Mesendoderm (in vitro differentiated cells): ENCODE results near the gene PALLD.

Experiments
- DNase-seq: peaks from one replicate; pipeline ENCODE4 v3.0.0; 2013
- H2AK5ac ChIP-seq: 2 replicates; pipeline ENCODE4 v1.6.1; 2013; ENCODE audit warnings: low read length, inconsistent platforms
- H2BK120ac ChIP-seq: 2 replicates; pipeline ENCODE4 v1.6.1; 2013; ENCODE audit warnings: low read depth, mild to moderate bottlenecking, low read length, moderate library complexity, mixed read lengths
- H2BK15ac ChIP-seq: replicated peaks from 2 replicates; pipeline ENCODE4 v1.6.1; 2013; ENCODE audit warnings: low read depth, mild to moderate bottlenecking, moderate library complexity
- H2BK5ac ChIP-seq: 2 replicates; pipeline ENCODE4 v1.6.1; 2013; ENCODE audit warnings: low read length, inconsistent platforms
- H3K18ac ChIP-seq: 2 replicates; pipeline ENCODE4 v1.6.1; 2013; ENCODE audit warnings: mild to moderate bottlenecking, low read length, mixed read lengths
- H3K23ac ChIP-seq: one replicate; pipeline ENCODE4 v1.6.1; 2013; ENCODE audit warnings: low read length
- H3K27ac ChIP-seq: 2 replicates; pipeline ENCODE4 v1.5.1; 2013; ENCODE audit warnings: low read depth, mild to moderate bottlenecking, inconsistent platforms, low read length, moderate library complexity
- H3K27me3 ChIP-seq: 2 replicates; pipeline ENCODE4 v1.6.1; 2013; ENCODE audit warnings: low read length, control low read depth, mild to moderate bottlenecking, inconsistent platforms; ENCODE audit not compliant: insufficient read depth, poor library complexity
- H3K36me3 ChIP-seq: 2 replicates; pipeline ENCODE4 v1.6.1; 2013; ENCODE audit warnings: low read length, inconsistent platforms; ENCODE audit not compliant: control insufficient read depth, insufficient read depth
- H3K4ac ChIP-seq: one replicate; pipeline ENCODE4 v1.6.1; 2013; ENCODE audit warnings: low read depth, mild to moderate bottlenecking, low read length, moderate library complexity
- H3K4me1 ChIP-seq: 2 replicates; pipeline ENCODE4 v1.6.1; 2013; ENCODE audit warnings: low read depth, low read length, inconsistent platforms; ENCODE audit not compliant: control insufficient read depth
- H3K4me2 ChIP-seq: 2 replicates; pipeline ENCODE4 v1.6.1; 2013; ENCODE audit warnings: low read length
- H3K4me3 ChIP-seq: 2 replicates; pipeline ENCODE4 v1.5.1; 2013; ENCODE audit warnings: mild to moderate bottlenecking, low read length
- H3K56ac ChIP-seq: one replicate; pipeline ENCODE4 v1.6.1; 2013; ENCODE audit warnings: low read length
- H3K79me1 ChIP-seq: 2 replicates; pipeline ENCODE4 v1.6.1; 2013; ENCODE audit warnings: low read length, inconsistent platforms
- H3K79me2 ChIP-seq: 2 replicates; pipeline ENCODE4 v1.6.1; 2013; ENCODE audit warnings: mild to moderate bottlenecking, low read length; ENCODE audit not compliant: control insufficient read depth, insufficient read depth
- H3K9ac ChIP-seq: 2 replicates; pipeline ENCODE4 v1.6.1; 2013; ENCODE audit warnings: low read length, inconsistent platforms
- H4K5ac ChIP-seq: one replicate; pipeline ENCODE4 v1.6.1; 2013; ENCODE audit warnings: low read length
- H4K8ac ChIP-seq: one replicate; pipeline ENCODE4 v1.6.1; 2013; ENCODE audit warnings: low read depth, mild to moderate bottlenecking, control low read depth, low read length, moderate library complexity
- WGBS: extraction: QIAGEN DNeasy Blood & Tissue Kit; methylation state at CpG from one replicate; pipeline ENCODE4 v1.1.7; 2013; ENCODE audit warnings: low lambda C conversion rate, missing lambda C conversion rate; ENCODE audit not compliant: insufficient coverage; ENCODE audit errors: extremely low coverage; 5-methylcytosine and 5-hydroxymethylcytosine counted together

Gene PALLD

DNA sequence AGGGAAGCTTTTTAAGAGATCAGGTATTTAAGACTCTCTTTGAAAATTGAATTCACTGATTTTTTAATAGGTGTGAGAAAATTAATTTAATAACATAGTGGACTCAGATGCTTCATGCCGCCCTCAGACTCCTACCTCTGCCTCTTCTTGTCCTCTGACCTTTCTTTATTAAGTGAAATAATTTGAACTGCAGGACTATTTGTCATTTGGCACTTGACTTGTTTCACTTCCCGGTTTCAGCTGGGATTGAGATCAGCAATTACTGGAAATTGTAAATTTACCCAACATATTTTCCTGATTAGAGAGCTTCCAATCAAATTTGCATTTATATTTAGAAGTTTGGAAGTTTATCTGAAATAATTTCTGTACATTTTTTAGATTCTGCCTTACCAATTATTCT is 396.4 kb downstream of the PALLD start:
- no peak overlapping the region for H4K5ac ChIP-seq
- WGBS = no CpG with 5 or more reads among the region's 2 CpGs
- H2BK120ac ChIP-seq = no peak overlapping the region
- no peak overlapping the region for H3K4me2 ChIP-seq
- H2AK5ac ChIP-seq = no peak overlapping the region
- H3K4me1 ChIP-seq = no peaks in the 10 kb centered on the region
- H3K79me2 ChIP-seq = no peaks in the 10 kb centered on the region
- H3K9ac ChIP-seq = no peak overlapping the region
- H3K56ac ChIP-seq = no peak overlapping the region
- no peaks in the 10 kb centered on the region for H3K36me3 ChIP-seq
- no peak overlapping the region for H2BK5ac ChIP-seq
- no peak overlapping the region for H4K8ac ChIP-seq
- no peak overlapping the region for H3K4ac ChIP-seq
- H3K27me3 ChIP-seq = no peaks in the 10 kb centered on the region
- no peak overlapping the region for H3K18ac ChIP-seq
- H2BK15ac ChIP-seq = no peak overlapping the region
- H3K4me3 ChIP-seq = no peak overlapping the region
- no peak overlapping the region for H3K23ac ChIP-seq
- no peak overlapping the region for H3K27ac ChIP-seq
- no peak for DNase-seq
- no peaks in the 10 kb centered on the region for H3K79me1 ChIP-seq

DNA sequence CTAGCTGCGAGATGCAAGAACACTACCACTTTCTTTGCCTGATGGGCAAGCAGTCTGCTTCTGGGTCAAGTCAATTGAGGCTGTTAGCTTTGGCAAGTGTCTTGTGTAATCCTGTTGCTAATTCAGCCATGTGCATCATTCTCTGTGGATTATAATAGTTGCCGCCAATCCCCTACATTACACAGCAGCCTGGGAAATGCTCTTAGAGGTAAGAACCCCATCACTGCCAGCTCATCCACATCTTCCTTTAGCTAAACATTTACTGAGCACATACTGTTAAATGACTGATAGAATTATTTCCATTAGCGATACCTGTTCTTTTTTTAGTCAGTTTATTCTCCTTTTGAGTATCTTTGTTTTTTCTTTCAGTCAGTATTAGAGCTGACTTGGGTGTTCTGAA is 397.0 kb downstream of the PALLD start:
- H3K4me3 ChIP-seq = no peak overlapping the region
- no peaks in the 10 kb centered on the region for H3K27me3 ChIP-seq
- no CpG with 5 or more reads among the region's 3 CpGs for WGBS
- no peak overlapping the region for H3K56ac ChIP-seq
- no peak overlapping the region for H2BK5ac ChIP-seq
- H3K4ac ChIP-seq = no peak overlapping the region
- no peaks in the 10 kb centered on the region for H3K79me1 ChIP-seq
- no peak overlapping the region for H3K9ac ChIP-seq
- DNase-seq = no peak
- no peak overlapping the region for H2AK5ac ChIP-seq
- no peaks in the 10 kb centered on the region for H3K79me2 ChIP-seq
- H4K5ac ChIP-seq = no peak overlapping the region
- H3K27ac ChIP-seq = no peak overlapping the region
- H4K8ac ChIP-seq = no peak overlapping the region
- H3K4me1 ChIP-seq = no peaks in the 10 kb centered on the region
- H3K36me3 ChIP-seq = no peaks in the 10 kb centered on the region
- no peak overlapping the region for H2BK15ac ChIP-seq
- H3K18ac ChIP-seq = no peak overlapping the region
- H2BK120ac ChIP-seq = no peak overlapping the region
- no peak overlapping the region for H3K4me2 ChIP-seq
- H3K23ac ChIP-seq = no peak overlapping the region

DNA sequence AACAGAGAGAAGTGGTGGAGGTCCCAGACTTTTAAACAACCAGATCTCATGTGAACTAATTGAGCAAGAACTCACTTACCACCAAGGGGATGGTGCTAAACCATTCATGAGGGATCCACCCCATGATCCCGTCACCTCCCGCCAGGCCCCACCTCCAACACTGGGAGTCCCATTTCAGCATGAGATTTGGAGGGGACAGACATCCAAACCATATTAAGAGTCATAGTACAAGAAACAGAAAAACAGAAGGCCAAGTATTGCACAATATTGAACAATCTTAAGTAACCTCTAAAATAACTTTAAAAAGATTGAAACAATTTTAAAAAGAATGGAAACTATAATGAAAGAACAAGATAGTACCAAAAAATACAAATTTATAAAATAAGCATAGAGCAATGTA is 403.2 kb downstream of the PALLD start:
- Histone ChIP-seq H3K79me1 (no peaks in the 10 kb centered on the region), H2BK15ac (no peak overlapping the region), H3K18ac (no peak overlapping the region), H3K79me2 (no peaks in the 10 kb centered on the region), H3K4me1 (no peaks in the 10 kb centered on the region), H4K8ac (no peak overlapping the region), H2BK120ac (no peak overlapping the region), H3K56ac (no peak overlapping the region), H2BK5ac (no peak overlapping the region), H3K4ac (no peak overlapping the region), H4K5ac (no peak overlapping the region), H3K36me3 (no peaks in the 10 kb centered on the region), H2AK5ac (no peak overlapping the region), H3K27me3 (no peaks in the 10 kb centered on the region), H3K9ac (no peak overlapping the region), H3K4me2 (no peak overlapping the region), H3K4me3 (no peak overlapping the region), H3K27ac (no peak overlapping the region), H3K23ac (no peak overlapping the region)
- DNase-seq = no peak
- no CpG with 5 or more reads among the region's 2 CpGs for WGBS

DNA sequence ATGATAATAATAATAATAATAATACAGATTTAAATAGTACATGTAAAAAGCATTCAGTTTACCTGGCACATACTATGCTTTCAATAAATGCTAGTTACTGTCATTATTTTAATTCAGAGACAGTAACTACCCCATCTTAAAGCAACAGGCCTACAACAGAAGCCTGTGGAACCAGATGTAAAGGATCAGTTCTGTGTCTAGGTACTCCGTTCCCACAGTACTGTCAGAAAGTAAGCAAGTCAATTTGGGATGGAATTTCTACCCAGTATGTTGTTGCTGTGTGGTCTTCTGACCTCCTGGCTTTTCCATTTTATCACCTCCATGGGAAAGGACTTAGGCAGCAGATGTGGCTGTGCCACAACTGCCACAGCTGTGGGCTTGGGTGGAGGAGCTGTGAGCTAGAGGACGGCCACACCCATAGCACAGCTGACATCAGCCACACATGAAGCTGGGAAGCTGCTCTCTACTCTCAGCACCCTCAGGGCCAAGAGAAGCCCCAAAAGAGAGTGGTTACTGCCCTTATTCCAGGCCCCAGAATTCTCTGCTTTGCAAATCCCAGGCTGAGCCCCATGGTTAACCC is 410.4 kb downstream of the PALLD start:
- no peak overlapping the region for H2BK120ac ChIP-seq

DNA sequence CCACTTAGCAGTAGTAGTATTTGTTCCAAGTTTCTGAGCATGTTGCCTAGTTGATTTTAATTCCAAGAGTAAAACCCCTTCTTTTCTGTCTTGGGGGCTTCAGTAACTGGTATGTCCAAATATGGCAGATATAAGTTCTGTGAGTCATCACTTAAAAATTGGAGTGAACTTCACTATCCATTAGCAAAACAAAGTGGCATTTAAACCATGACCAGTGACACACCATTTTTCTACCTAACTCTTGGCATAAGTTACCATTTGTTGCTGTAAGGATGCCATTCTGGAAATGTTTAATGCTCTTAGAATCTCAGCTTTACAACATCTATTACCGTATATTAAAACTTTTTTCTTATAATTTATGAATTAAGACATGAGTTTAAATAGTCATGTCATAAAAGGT is 411.2 kb downstream of the PALLD start:
- no peaks in the 10 kb centered on the region for H3K79me1 ChIP-seq
- no peak overlapping the region for H3K27ac ChIP-seq
- no peaks in the 10 kb centered on the region for H3K27me3 ChIP-seq
- no peaks in the 10 kb centered on the region for H3K4me1 ChIP-seq
- H3K56ac ChIP-seq = no peak overlapping the region
- H3K36me3 ChIP-seq = no peaks in the 10 kb centered on the region
- no peak overlapping the region for H3K4ac ChIP-seq
- H2BK15ac ChIP-seq = no peak overlapping the region
- no peak overlapping the region for H2BK120ac ChIP-seq
- no peak overlapping the region for H3K18ac ChIP-seq
- H3K4me2 ChIP-seq = no peak overlapping the region
- no CpG with 5 or more reads among the region's 1 CpG for WGBS
- no peak overlapping the region for H3K23ac ChIP-seq
- no peak overlapping the region for H3K4me3 ChIP-seq
- no peak for DNase-seq
- H4K8ac ChIP-seq = no peak overlapping the region
- no peak overlapping the region for H3K9ac ChIP-seq
- H3K79me2 ChIP-seq = no peaks in the 10 kb centered on the region
- H2AK5ac ChIP-seq = no peak overlapping the region
- no peak overlapping the region for H2BK5ac ChIP-seq
- no peak overlapping the region for H4K5ac ChIP-seq

More for the DNA sequence above, 410.4 kb downstream of the PALLD start:
- WGBS = no CpG with 5 or more reads among the region's 2 CpGs
- Histone ChIP-seq H3K4me2 (no peak overlapping the region), H2BK5ac (no peak overlapping the region), H3K9ac (no peak overlapping the region), H3K4me3 (no peak overlapping the region), H3K56ac (no peak overlapping the region), H3K79me2 (no peaks in the 10 kb centered on the region), H2AK5ac (no peak overlapping the region), H3K4ac (no peak overlapping the region), H4K8ac (no peak overlapping the region), H3K27me3 (no peaks in the 10 kb centered on the region), H3K36me3 (no peaks in the 10 kb centered on the region), H3K18ac (no peak overlapping the region), H4K5ac (no peak overlapping the region), H3K23ac (no peak overlapping the region), H3K27ac (no peak overlapping the region), H3K79me1 (no peaks in the 10 kb centered on the region), H3K4me1 (no peaks in the 10 kb centered on the region), H2BK15ac (no peak overlapping the region)
- DNase-seq = no peak

DNA sequence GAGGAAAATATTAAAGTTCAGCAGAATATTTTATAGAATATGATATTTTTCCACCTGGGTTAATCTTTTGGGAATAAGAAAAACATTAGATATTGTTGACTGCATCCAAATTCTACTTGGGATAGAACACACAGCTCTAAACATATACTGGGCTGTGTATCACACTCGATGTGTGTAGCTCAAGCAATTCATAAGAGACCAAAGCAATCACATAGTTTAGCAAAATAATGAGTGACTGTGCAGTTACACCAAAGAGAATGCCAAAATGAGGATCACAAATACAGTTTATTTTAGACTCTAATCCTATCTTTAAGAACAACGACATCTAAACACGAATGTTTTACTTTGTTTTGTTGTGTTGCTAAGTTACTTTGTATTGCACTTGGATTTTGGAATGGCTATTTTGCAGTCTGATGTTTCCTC is 412.0 kb downstream of the PALLD start:
- H4K8ac ChIP-seq = no peak overlapping the region
- no peak overlapping the region for H3K23ac ChIP-seq
- no peak overlapping the region for H2BK15ac ChIP-seq
- no peak overlapping the region for H3K18ac ChIP-seq
- no peak overlapping the region for H3K56ac ChIP-seq
- no peak for DNase-seq
- H4K5ac ChIP-seq = no peak overlapping the region
- no peaks in the 10 kb centered on the region for H3K79me1 ChIP-seq
- no peak overlapping the region for H3K9ac ChIP-seq
- H3K4me2 ChIP-seq = no peak overlapping the region
- no peak overlapping the region for H3K4ac ChIP-seq
- H3K36me3 ChIP-seq = no peaks in the 10 kb centered on the region
- H3K4me1 ChIP-seq = no peaks in the 10 kb centered on the region
- no peaks in the 10 kb centered on the region for H3K27me3 ChIP-seq
- no peak overlapping the region for H2AK5ac ChIP-seq
- H3K27ac ChIP-seq = no peak overlapping the region
- no CpG with 5 or more reads among the region's 3 CpGs for WGBS
- no peak overlapping the region for H2BK120ac ChIP-seq
- H3K79me2 ChIP-seq = no peaks in the 10 kb centered on the region
- H3K4me3 ChIP-seq = no peak overlapping the region
- no peak overlapping the region for H2BK5ac ChIP-seq
